Gastrocnemius medialis (tissue), 4 donors: ENCODE results near the gene R3HDM2.

Experiments
- CTCF ChIP-seq, 5 experiments: fragments of 450-650 bp in 3 of 5; fragments of 200-600 bp in 2 of 5; sonication (generic) in 2 of 5; IDR thresholded peaks in 4 of 5; conservative IDR thresholded peaks in 1 of 5; 1 replicate in 4 of 5; 2 replicates in 1 of 5; pipeline ENCODE4 v1.5.1; 2016 to 2019; ENCODE audit warnings: antibody characterized with exemption in 5 of 5, mild to moderate bottlenecking in 3 of 5, moderate library complexity in 3 of 5
- POLR2A ChIP-seq, 2 donors: fragments of 450-650 bp; IDR thresholded peaks; one replicate each; pipeline ENCODE4 v1.6.1; 2017; ENCODE audit warnings: antibody characterized with exemption in 2 of 2, mild to moderate bottlenecking in 2 of 2, moderate library complexity in 2 of 2

- TF ChIP-seq CTCF (IDR thresholded peaks at IDR 0.05 in 4 of 5, conservative IDR thresholded peaks at IDR 0.05 in 1 of 5) (no peak), POLR2A (IDR thresholded peaks at IDR 0.05) (no peak)
Observed at GRCh38 chr12:57469296-57470164, 38.7 kb upstream of the R3HDM2 start.
